Lower leg skin (tissue), 3 donors: ENCODE measurements around the gene IL32.

Source experiments
- POLR2A ChIP-seq, 2 donors: fragments of 450-650 bp; IDR thresholded peaks; one replicate each; pipeline ENCODE4 v1.6.1; 2016 to 2017; ENCODE audit warnings: antibody characterized with exemption in 2 of 2, mild to moderate bottlenecking in 1 of 2, moderate library complexity in 1 of 2
- TF ChIP-seq, protein P1 (sequence below), 3 donors: fragments of 450-650 bp; IDR thresholded peaks; one replicate each; pipeline ENCODE4 v1.5.1; 2016; ENCODE audit warnings: antibody characterized with exemption in 3 of 3, mild to moderate bottlenecking in 3 of 3, moderate library complexity in 2 of 3

DNA sequence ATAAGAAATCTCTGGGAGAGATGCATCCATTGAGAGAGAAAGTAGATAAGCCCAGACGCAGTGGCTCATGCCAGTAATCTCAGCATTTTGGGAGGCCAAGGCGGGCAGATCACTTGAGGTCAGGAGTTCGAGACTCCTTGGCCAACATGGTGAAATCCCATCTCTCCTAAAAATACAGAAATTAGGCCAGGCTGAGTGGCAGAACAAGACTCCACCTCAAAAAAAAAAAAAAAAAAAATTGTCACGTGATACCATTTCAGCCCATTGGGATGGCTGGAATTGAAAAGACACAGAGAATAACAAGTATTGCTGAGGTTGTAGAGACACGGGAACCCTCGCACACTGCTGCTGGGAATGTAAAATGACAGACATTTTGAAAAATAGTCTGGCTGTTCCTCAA, 2.9 kb upstream of the IL32 start:
- TF ChIP-seq, protein P1, sequence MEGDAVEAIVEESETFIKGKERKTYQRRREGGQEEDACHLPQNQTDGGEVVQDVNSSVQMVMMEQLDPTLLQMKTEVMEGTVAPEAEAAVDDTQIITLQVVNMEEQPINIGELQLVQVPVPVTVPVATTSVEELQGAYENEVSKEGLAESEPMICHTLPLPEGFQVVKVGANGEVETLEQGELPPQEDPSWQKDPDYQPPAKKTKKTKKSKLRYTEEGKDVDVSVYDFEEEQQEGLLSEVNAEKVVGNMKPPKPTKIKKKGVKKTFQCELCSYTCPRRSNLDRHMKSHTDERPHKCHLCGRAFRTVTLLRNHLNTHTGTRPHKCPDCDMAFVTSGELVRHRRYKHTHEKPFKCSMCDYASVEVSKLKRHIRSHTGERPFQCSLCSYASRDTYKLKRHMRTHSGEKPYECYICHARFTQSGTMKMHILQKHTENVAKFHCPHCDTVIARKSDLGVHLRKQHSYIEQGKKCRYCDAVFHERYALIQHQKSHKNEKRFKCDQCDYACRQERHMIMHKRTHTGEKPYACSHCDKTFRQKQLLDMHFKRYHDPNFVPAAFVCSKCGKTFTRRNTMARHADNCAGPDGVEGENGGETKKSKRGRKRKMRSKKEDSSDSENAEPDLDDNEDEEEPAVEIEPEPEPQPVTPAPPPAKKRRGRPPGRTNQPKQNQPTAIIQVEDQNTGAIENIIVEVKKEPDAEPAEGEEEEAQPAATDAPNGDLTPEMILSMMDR (IDR thresholded peaks at IDR 0.05), result no peak
- no peak for TF ChIP-seq POLR2A (IDR thresholded peaks at IDR 0.05)
